ENCODE data around the gene RAB23. TPM values are rescaled to one million over a fixed set of nuclear protein-coding genes. Genes with fewer than 3 reads are reported as not detected.

RAB23 gene
- total and polyA plus RNA-seq, 2 experiments from 2014 or later = 5.2 to 16.7 TPM

DNA sequence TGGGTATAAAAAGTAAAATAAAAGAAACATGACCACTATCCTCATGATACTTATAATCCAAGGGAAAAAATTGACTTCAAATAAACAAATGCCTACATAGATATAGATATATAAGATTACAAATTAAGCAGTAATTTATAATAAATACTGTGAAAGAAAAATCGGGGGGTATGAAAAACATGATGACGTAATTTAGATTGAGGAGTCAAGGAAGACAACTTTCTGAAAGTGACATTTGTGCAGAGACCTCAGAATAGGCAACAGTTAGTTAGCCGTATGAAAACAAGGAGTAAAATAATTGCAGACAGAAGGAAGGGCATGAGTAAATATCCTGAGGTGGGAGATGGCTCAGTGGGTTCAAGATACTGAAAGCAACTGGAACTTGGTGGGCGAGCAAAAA lies 28.2 kb upstream of the RAB23 start (continued):
- TF ChIP-seq, protein P1, sequence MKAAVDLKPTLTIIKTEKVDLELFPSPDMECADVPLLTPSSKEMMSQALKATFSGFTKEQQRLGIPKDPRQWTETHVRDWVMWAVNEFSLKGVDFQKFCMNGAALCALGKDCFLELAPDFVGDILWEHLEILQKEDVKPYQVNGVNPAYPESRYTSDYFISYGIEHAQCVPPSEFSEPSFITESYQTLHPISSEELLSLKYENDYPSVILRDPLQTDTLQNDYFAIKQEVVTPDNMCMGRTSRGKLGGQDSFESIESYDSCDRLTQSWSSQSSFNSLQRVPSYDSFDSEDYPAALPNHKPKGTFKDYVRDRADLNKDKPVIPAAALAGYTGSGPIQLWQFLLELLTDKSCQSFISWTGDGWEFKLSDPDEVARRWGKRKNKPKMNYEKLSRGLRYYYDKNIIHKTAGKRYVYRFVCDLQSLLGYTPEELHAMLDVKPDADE (IDR thresholded peaks at IDR 0.05) = no peak
- TF ChIP-seq ZNF114 (CRISPR knock-in tag; IDR thresholded peaks at IDR 0.05) = no peak

GRCh38 chr6:57248311-57248895 lies 26.3 kb upstream of the RAB23 start:
- H3K36me3 ChIP-seq (ENCODE audit: insufficient read depth) = no peaks in the 10 kb centered on the region
- no peaks in the 10 kb centered on the region for H3F3A ChIP-seq (replicated peaks; ENCODE audit: low read depth)
- no peaks in the 10 kb centered on the region for H3K79me2 ChIP-seq (replicated peaks; ENCODE audit: insufficient read depth)
- no peak overlapping the region for H2AFZ ChIP-seq
- H3K4me3 Mint-ChIP-seq = no peak overlapping the region
- ATAC-seq (peak; percentile 50), DNase-seq (ENCODE audit: low spot score) (peak; percentile 38)
- H3K9me2 ChIP-seq (ENCODE audit: insufficient read depth) = no peaks in the 10 kb centered on the region
- H3K4me3 ChIP-seq = no peak overlapping the region
- H3K4me1 Mint-ChIP-seq = no peaks in the 10 kb centered on the region
- no peak overlapping the region for H3K27ac Mint-ChIP-seq
- no peak overlapping the region for H3K4me2 ChIP-seq
- no peaks in the 10 kb centered on the region for H4K20me1 ChIP-seq (replicated peaks; ENCODE audit: insufficient read depth)
- no peaks in the 10 kb centered on the region for H3K27me3 ChIP-seq (ENCODE audit: insufficient read depth)
- no peaks in the 10 kb centered on the region for H3K9me3 Mint-ChIP-seq
- H3K4me1 ChIP-seq (ENCODE audit: insufficient read depth) = no peaks in the 10 kb centered on the region
- peaks cover 2% of the 10 kb centered on the region for H3K27me3 Mint-ChIP-seq (ENCODE audit: insufficient read depth, low read depth, poor library complexity)
- H3K36me3 Mint-ChIP-seq (ENCODE audit: low read depth) = no peaks in the 10 kb centered on the region
- H3K27ac ChIP-seq (ENCODE audit: low read depth) = no peak overlapping the region
- TF ChIP-seq EZH2phosphoT487 (IDR thresholded peaks at IDR 0.05; ENCODE audit: unreplicated experiment) (no peak), CREB1 (CRISPR knock-in tag; IDR thresholded peaks at IDR 0.05; ENCODE audit: low read depth) (no peak), STAT1 (IDR thresholded peaks at IDR 0.05; ENCODE audit: unreplicated experiment) (no peak), EZH2 (IDR thresholded peaks at IDR 0.05; ENCODE audit: low read depth, unreplicated experiment) (no peak), POLR2AphosphoS5 (IDR thresholded peaks at IDR 0.05; ENCODE audit: low read depth) (no peak), NANOG (IDR thresholded peaks at IDR 0.05; ENCODE audit: borderline replicate concordance) (no peak), ZNF462 (CRISPR knock-in tag; IDR thresholded peaks at IDR 0.05) (no peak)
- TF ChIP-seq, protein P1 (IDR thresholded peaks at IDR 0.05) = no peak
- TF ChIP-seq, protein P2, sequence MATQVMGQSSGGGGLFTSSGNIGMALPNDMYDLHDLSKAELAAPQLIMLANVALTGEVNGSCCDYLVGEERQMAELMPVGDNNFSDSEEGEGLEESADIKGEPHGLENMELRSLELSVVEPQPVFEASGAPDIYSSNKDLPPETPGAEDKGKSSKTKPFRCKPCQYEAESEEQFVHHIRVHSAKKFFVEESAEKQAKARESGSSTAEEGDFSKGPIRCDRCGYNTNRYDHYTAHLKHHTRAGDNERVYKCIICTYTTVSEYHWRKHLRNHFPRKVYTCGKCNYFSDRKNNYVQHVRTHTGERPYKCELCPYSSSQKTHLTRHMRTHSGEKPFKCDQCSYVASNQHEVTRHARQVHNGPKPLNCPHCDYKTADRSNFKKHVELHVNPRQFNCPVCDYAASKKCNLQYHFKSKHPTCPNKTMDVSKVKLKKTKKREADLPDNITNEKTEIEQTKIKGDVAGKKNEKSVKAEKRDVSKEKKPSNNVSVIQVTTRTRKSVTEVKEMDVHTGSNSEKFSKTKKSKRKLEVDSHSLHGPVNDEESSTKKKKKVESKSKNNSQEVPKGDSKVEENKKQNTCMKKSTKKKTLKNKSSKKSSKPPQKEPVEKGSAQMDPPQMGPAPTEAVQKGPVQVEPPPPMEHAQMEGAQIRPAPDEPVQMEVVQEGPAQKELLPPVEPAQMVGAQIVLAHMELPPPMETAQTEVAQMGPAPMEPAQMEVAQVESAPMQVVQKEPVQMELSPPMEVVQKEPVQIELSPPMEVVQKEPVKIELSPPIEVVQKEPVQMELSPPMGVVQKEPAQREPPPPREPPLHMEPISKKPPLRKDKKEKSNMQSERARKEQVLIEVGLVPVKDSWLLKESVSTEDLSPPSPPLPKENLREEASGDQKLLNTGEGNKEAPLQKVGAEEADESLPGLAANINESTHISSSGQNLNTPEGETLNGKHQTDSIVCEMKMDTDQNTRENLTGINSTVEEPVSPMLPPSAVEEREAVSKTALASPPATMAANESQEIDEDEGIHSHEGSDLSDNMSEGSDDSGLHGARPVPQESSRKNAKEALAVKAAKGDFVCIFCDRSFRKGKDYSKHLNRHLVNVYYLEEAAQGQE (IDR thresholded peaks at IDR 0.05; ENCODE audit: unreplicated experiment) = no peak
- TF ChIP-seq, protein P3, sequence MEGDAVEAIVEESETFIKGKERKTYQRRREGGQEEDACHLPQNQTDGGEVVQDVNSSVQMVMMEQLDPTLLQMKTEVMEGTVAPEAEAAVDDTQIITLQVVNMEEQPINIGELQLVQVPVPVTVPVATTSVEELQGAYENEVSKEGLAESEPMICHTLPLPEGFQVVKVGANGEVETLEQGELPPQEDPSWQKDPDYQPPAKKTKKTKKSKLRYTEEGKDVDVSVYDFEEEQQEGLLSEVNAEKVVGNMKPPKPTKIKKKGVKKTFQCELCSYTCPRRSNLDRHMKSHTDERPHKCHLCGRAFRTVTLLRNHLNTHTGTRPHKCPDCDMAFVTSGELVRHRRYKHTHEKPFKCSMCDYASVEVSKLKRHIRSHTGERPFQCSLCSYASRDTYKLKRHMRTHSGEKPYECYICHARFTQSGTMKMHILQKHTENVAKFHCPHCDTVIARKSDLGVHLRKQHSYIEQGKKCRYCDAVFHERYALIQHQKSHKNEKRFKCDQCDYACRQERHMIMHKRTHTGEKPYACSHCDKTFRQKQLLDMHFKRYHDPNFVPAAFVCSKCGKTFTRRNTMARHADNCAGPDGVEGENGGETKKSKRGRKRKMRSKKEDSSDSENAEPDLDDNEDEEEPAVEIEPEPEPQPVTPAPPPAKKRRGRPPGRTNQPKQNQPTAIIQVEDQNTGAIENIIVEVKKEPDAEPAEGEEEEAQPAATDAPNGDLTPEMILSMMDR (conservative IDR thresholded peaks at IDR 0.05; ENCODE audit: low read depth in 2 of 2) = no peak

Measured in GM23338 (cell line).